Neural progenitor cell (in vitro differentiated cells): ENCODE data around the gene WWOX. TPM values are rescaled to one million over a fixed set of nuclear protein-coding genes. Genes with fewer than 3 reads are reported as not detected.

ENCODE experiments used
- DNase-seq: peaks from one replicate; pipeline ENCODE4 v3.0.0-alpha.2; 2016; ENCODE audit warnings: low spot score
- H2AFZ ChIP-seq: fragments of 200-600 bp; sonication (generic); replicated peaks from 2 replicates; pipeline ENCODE4 v1.6.1; 2016; ENCODE audit warnings: antibody characterized with exemption
- H3F3A ChIP-seq: fragments of 200-600 bp; sonication (generic); 2 replicates; pipeline ENCODE4 v1.6.1; 2016; ENCODE audit warnings: antibody characterized with exemption, low read depth
- H3K27ac ChIP-seq: fragments of 200-600 bp; sonication (generic); 2 replicates; pipeline ENCODE4 v1.5.1; 2016; ENCODE audit warnings: mild to moderate bottlenecking
- H3K27me3 ChIP-seq: fragments of 200-600 bp; sonication (generic); 2 replicates; pipeline ENCODE4 v1.6.1; 2016; ENCODE audit warnings: mild to moderate bottlenecking, moderate library complexity
- H3K36me3 ChIP-seq: fragments of 200-600 bp; sonication (generic); 2 replicates; pipeline ENCODE4 v1.5.1; 2016
- H3K4me1 ChIP-seq: fragments of 200-600 bp; sonication (generic); 2 replicates; pipeline ENCODE4 v1.6.1; 2016; ENCODE audit warnings: mixed run types
- H3K4me2 ChIP-seq: fragments of 200-600 bp; sonication (generic); 2 replicates; pipeline ENCODE4 v1.6.1; 2016
- H3K4me3 ChIP-seq: fragments of 200-600 bp; sonication (generic); 2 replicates; pipeline ENCODE4 v1.5.1; 2016
- H3K79me2 ChIP-seq: fragments of 200-600 bp; sonication (generic); 2 replicates; pipeline ENCODE4 v1.6.1; 2016; ENCODE audit warnings: low read depth
- H3K9ac ChIP-seq: fragments of 200-600 bp; sonication (generic); 2 replicates; pipeline ENCODE4 v1.6.1; 2016
- H3K9me3 ChIP-seq: fragments of 200-600 bp; sonication (generic); 2 replicates; pipeline ENCODE4 v1.5.1; 2016; ENCODE audit warnings: low read depth
- H4K20me1 ChIP-seq: fragments of 200-600 bp; sonication (generic); 2 replicates; pipeline ENCODE4 v1.6.1; 2016; ENCODE audit warnings: low read depth
- H3K27ac Mint-ChIP-seq: 3 replicates; pipeline ENCODE4 v1.8.0; 2021; ENCODE audit warnings: mixed read lengths
- H3K27me3 Mint-ChIP-seq: 2 replicates; pipeline ENCODE4 v1.8.0; 2022; ENCODE audit warnings: low read depth, mild to moderate bottlenecking, inconsistent platforms, moderate library complexity, mixed read lengths; ENCODE audit not compliant: insufficient read depth
- H3K36me3 Mint-ChIP-seq: 3 replicates; pipeline ENCODE4 v1.8.0; 2021; ENCODE audit warnings: mixed read lengths
- H3K4me1 Mint-ChIP-seq: 3 replicates; pipeline ENCODE4 v1.8.0; 2021; ENCODE audit warnings: mixed read lengths
- H3K4me3 Mint-ChIP-seq: 3 replicates; pipeline ENCODE4 v1.8.0; 2021; ENCODE audit warnings: mild to moderate bottlenecking, moderate library complexity, mixed read lengths
- H3K9me3 Mint-ChIP-seq: 3 replicates; pipeline ENCODE4 v1.8.0; 2020; ENCODE audit warnings: mixed read lengths
- EZH2 ChIP-seq: fragments of 200-600 bp; sonication (generic); IDR thresholded peaks from 2 replicates; pipeline ENCODE4 v1.6.1; 2017; ENCODE audit warnings: antibody characterized with exemption, mild to moderate bottlenecking, moderate library complexity
- EZH2phosphoT487 ChIP-seq: fragments of 200-600 bp; sonication (generic); IDR thresholded peaks from 2 replicates; pipeline ENCODE4 v1.6.1; 2017; ENCODE audit warnings: antibody characterized with exemption
- total RNA-seq: library from RNA; depleted of rRNA; stranded (reverse); fragments of >200 nt; gene quantifications from 2 replicates; pipeline ENCODE4 v1.2.3, GENCODE V29; 2015; ENCODE audit warnings: low replicate concordance
- TF ChIP-seq, protein P1 (sequence below): fragments of 200-600 bp; sonication (generic); IDR thresholded peaks from 2 replicates; pipeline ENCODE4 v1.5.1; 2017; ENCODE audit warnings: antibody characterized with exemption, mild to moderate bottlenecking

Gene WWOX
- total RNA-seq, 1 donor from 2014 or later = 63.7 TPM

DNA sequence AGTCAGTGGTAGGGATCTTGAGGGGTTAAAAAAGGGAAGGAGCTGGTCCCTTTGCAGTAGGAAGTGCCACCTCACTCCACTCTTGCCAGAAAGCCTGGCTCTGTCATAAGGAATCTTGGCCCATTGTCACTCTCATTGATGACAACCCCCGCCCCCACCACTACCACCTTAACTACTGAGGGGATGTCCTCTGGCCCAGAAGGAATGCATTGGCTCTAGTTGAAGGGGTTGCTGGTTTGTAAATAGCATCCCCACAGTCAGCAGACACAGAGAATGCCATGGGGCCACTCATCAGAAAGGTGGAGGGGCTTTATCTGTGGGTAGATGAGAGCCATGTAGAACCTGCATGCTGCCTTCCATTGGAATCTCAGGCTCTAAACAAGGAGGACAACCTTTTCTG is 316.2 kb downstream of the WWOX start:
- Histone ChIP-seq H3K4me2 (no peak overlapping the region), H3K4me3 (no peak overlapping the region), H3K79me2 (no peaks in the 10 kb centered on the region), H3K4me1 (peaks cover 5% of the 10 kb centered on the region), H3K27ac (no peak overlapping the region), H3K9ac (no peak overlapping the region), H3K27me3 (no peaks in the 10 kb centered on the region), H3F3A (peaks cover 2% of the 10 kb centered on the region), H3K36me3 (no peaks in the 10 kb centered on the region), H3K9me3 (no peaks in the 10 kb centered on the region), H2AFZ (no peak overlapping the region), H4K20me1 (no peaks in the 10 kb centered on the region)
- Mint-ChIP-seq H3K9me3 (peaks cover 21% of the 10 kb centered on the region), H3K27me3 (no peaks in the 10 kb centered on the region), H3K36me3 (peaks cover 2% of the 10 kb centered on the region), H3K27ac (no peak overlapping the region), H3K4me1 (no peaks in the 10 kb centered on the region), H3K4me3 (no peak overlapping the region)
- no peak for DNase-seq
- TF ChIP-seq EZH2 (no peak), EZH2phosphoT487 (no peak)
- TF ChIP-seq, protein P1, sequence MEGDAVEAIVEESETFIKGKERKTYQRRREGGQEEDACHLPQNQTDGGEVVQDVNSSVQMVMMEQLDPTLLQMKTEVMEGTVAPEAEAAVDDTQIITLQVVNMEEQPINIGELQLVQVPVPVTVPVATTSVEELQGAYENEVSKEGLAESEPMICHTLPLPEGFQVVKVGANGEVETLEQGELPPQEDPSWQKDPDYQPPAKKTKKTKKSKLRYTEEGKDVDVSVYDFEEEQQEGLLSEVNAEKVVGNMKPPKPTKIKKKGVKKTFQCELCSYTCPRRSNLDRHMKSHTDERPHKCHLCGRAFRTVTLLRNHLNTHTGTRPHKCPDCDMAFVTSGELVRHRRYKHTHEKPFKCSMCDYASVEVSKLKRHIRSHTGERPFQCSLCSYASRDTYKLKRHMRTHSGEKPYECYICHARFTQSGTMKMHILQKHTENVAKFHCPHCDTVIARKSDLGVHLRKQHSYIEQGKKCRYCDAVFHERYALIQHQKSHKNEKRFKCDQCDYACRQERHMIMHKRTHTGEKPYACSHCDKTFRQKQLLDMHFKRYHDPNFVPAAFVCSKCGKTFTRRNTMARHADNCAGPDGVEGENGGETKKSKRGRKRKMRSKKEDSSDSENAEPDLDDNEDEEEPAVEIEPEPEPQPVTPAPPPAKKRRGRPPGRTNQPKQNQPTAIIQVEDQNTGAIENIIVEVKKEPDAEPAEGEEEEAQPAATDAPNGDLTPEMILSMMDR = no peak

DNA sequence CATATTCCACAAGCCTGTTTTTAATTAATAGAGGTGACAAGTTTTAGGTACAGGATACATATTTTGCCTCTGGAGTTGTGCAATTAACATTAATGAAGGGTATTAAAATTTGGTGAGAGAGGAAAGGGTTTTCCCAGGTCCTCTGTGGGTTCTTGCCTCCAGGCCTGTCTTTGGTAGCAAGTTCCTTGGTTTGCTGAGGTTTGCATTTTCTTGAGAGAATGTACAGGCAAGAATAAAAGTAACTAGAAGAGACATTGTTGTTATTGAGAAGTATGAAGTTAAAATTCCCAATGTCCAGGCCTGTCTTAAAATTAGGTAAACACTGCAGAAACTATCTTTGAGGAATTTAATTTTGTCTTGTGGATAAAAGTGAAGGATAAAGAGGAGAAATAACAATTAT is 316.9 kb downstream of the WWOX start:
- H3K9ac ChIP-seq = no peak overlapping the region
- H3K27me3 ChIP-seq = no peaks in the 10 kb centered on the region
- Mint-ChIP-seq H3K27ac (no peak overlapping the region), H3K27me3 (no peaks in the 10 kb centered on the region), H3K4me3 (no peak overlapping the region), H3K4me1 (peaks cover 3% of the 10 kb centered on the region), H3K9me3 (peaks cover 21% of the 10 kb centered on the region), H3K36me3 (peaks cover 2% of the 10 kb centered on the region)
- peaks cover 12% of the 10 kb centered on the region for H3K4me1 ChIP-seq
- H3K4me3 ChIP-seq = no peak overlapping the region
- no peak overlapping the region for H2AFZ ChIP-seq
- no peak for DNase-seq
- TF ChIP-seq EZH2phosphoT487 = no peak
- TF ChIP-seq, protein P1 = no peak
- TF ChIP-seq EZH2 = no peak
- no peaks in the 10 kb centered on the region for H4K20me1 ChIP-seq
- H3K36me3 ChIP-seq = no peaks in the 10 kb centered on the region
- H3K27ac ChIP-seq = no peak overlapping the region
- H3K4me2 ChIP-seq = no peak overlapping the region
- no peaks in the 10 kb centered on the region for H3K79me2 ChIP-seq
- H3F3A ChIP-seq = peaks cover 9% of the 10 kb centered on the region
- no peaks in the 10 kb centered on the region for H3K9me3 ChIP-seq

DNA sequence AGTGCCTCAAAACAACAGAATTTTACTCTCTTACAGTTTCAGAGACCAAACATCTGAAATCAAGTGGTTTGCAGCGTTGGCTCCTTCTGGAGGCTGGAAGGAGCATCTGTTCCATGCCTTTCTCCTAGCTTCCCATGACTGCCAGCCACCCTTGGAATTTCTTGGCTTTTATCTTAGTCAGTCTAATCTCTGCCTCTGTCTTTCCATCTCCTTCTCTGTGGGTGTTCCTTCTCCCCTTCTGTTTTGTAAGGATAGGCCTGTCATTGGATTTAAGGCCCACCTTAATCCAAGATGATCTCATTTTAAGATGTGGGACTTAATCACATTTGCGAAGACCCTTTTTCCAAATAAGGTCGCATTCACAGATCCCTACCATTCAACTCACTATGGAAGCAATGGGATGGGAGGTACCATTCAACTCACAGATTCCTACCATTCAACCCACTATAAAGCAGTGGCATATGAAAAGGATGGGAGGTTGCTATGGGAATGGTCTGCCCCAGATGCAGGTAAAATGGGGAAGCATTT is 321.8 kb downstream of the WWOX start:
- Mint-ChIP-seq H3K4me3 (no peak overlapping the region), H3K9me3 (no peaks in the 10 kb centered on the region), H3K27ac (no peak overlapping the region), H3K27me3 (no peaks in the 10 kb centered on the region), H3K4me1 (peaks cover 7% of the 10 kb centered on the region), H3K36me3 (no peaks in the 10 kb centered on the region)
- Histone ChIP-seq H3K4me1 (peaks cover 17% of the 10 kb centered on the region), H3K9ac (no peak overlapping the region), H3K27me3 (no peaks in the 10 kb centered on the region), H3K27ac (peak overlapping the region; percentile 14), H4K20me1 (no peaks in the 10 kb centered on the region), H3K79me2 (no peaks in the 10 kb centered on the region), H2AFZ (no peak overlapping the region), H3K36me3 (no peaks in the 10 kb centered on the region), H3F3A (peaks cover 13% of the 10 kb centered on the region), H3K9me3 (no peaks in the 10 kb centered on the region), H3K4me3 (no peak overlapping the region), H3K4me2 (peak overlapping the region; percentile 69)
- TF ChIP-seq, protein P1 = no peak
- TF ChIP-seq EZH2phosphoT487 = peak; percentile 31
- no peak for TF ChIP-seq EZH2
- peak; percentile 68 for DNase-seq
